HepG2 (cell line): ENCODE data around the gene AHCY. TPM values are rescaled to one million over a fixed set of nuclear protein-coding genes. Genes with fewer than 3 reads are reported as not detected.
A peak's percentile ranks its signal among the peaks of the same experiment; 100 is the strongest.

Experiments used
- GATAD1 ChIP-seq: IDR thresholded peaks from 2 replicates; pipeline ENCODE4 v1.6.1; 2016; ENCODE audit warnings: missing genetic modification reagents, missing compliant biosample characterization
- ISL2 ChIP-seq: sonication (generic); formaldehyde crosslinking; IDR thresholded peaks from 2 replicates; pipeline ENCODE4 v1.5.0; 2020; ENCODE audit warnings: missing genetic modification reagents
- JUNB ChIP-seq: sonication (generic); formaldehyde crosslinking; IDR thresholded peaks from 2 replicates; pipeline ENCODE4 v1.8.0; 2022; ENCODE audit warnings: missing genetic modification reagents, mild to moderate bottlenecking, borderline replicate concordance
- KLF13 ChIP-seq: sonication (generic); formaldehyde crosslinking; IDR thresholded peaks from 2 replicates; pipeline ENCODE4 v1.4.0; 2020; ENCODE audit warnings: mild to moderate bottlenecking, missing genetic modification reagents
- MED1 ChIP-seq: sonication (generic); formaldehyde crosslinking; IDR thresholded peaks from 2 replicates; pipeline ENCODE4 v1.4.0; 2020; ENCODE audit warnings: missing genetic modification reagents
- MED8 ChIP-seq: sonication (generic); formaldehyde crosslinking; IDR thresholded peaks from 2 replicates; pipeline ENCODE4 v1.8.1; 2023; ENCODE audit warnings: mild to moderate bottlenecking, missing genetic modification reagents; ENCODE audit not compliant: insufficient replicate concordance
- NBN ChIP-seq: fragments of 450-650 bp; conservative IDR thresholded peaks from 2 replicates; pipeline ENCODE4 v1.6.1; 2017
- NKX3-1 ChIP-seq: sonication (generic); formaldehyde crosslinking; IDR thresholded peaks from 2 replicates; pipeline ENCODE4 v1.5.0; 2020; ENCODE audit warnings: missing genetic modification reagents
- SMAD9 ChIP-seq: sonication (generic); formaldehyde crosslinking; IDR thresholded peaks from 2 replicates; pipeline ENCODE4 v1.5.1; 2020; ENCODE audit warnings: mild to moderate bottlenecking, missing genetic modification reagents
- TP53 ChIP-seq: sonication (generic); formaldehyde crosslinking; conservative IDR thresholded peaks from 2 replicates; pipeline ENCODE4 v1.4.0; 2020; ENCODE audit warnings: missing genetic modification reagents
- ZNF17 ChIP-seq: sonication (generic); formaldehyde crosslinking; IDR thresholded peaks from 2 replicates; pipeline ENCODE4 v1.5.0; 2020; ENCODE audit warnings: mild to moderate bottlenecking, missing genetic modification reagents
- ZNF382 ChIP-seq: sonication (generic); formaldehyde crosslinking; IDR thresholded peaks from 2 replicates; pipeline ENCODE4 v1.5.0; 2020; ENCODE audit warnings: missing genetic modification reagents, mild to moderate bottlenecking, borderline replicate concordance
- ZNF550 ChIP-seq: sonication (generic); formaldehyde crosslinking; IDR thresholded peaks from 2 replicates; pipeline ENCODE4 v1.4.0; 2020; ENCODE audit warnings: mild to moderate bottlenecking, missing genetic modification reagents, borderline replicate concordance
- ZNF652 ChIP-seq: IDR thresholded peaks from 2 replicates; pipeline ENCODE4 v1.6.1; 2016; ENCODE audit warnings: low read depth, borderline replicate concordance
- ZNF749 ChIP-seq: sonication (generic); formaldehyde crosslinking; IDR thresholded peaks from 2 replicates; pipeline ENCODE4 v1.8.0; 2022; ENCODE audit warnings: mild to moderate bottlenecking, missing genetic modification reagents, moderate library complexity, borderline replicate concordance
- polyA plus RNA-seq, 8 experiments: library from polyadenylated mRNA; depleted of rRNA in 3 of 8; stranded (reverse) in 7 of 8; unstranded in 1 of 8; fragments of >200 nt; fragmentation: Illumina TruSeq in 4 of 8; extraction: Trizol in 4 of 8; gene quantifications; 2 replicates each; pipeline versions ENCODE4 v1.2.1 to v1.2.3, GENCODE V29; 2011 to 2016; ENCODE audit warnings: low read depth in 4 of 8, missing spikeins in 1 of 8, mixed read lengths in 1 of 8; ENCODE audit not compliant: insufficient read depth in 1 of 8
- total RNA-seq, 5 experiments: library from RNA; depleted of rRNA; stranded (reverse); fragments of >200 nt; fragmentation: Illumina TruSeq; extraction: Trizol; gene quantifications; 2 replicates each; pipeline ENCODE4 v1.2.3, GENCODE V29; 2016; ENCODE audit warnings: low read depth in 1 of 5
- TF ChIP-seq, protein P1 (sequence below): sonication (generic); formaldehyde crosslinking; IDR thresholded peaks from 2 replicates; pipeline ENCODE4 v1.5.1; 2020; ENCODE audit warnings: mild to moderate bottlenecking, missing genetic modification reagents, borderline replicate concordance
- TF ChIP-seq, protein P2 (sequence below): sonication (generic); formaldehyde crosslinking; IDR thresholded peaks from 2 replicates; pipeline ENCODE4 v1.5.1; 2020; ENCODE audit warnings: missing genetic modification reagents, mild to moderate bottlenecking, borderline replicate concordance
- TF ChIP-seq, protein P3 (sequence below): sonication (generic); formaldehyde crosslinking; IDR thresholded peaks from 2 replicates; pipeline ENCODE4 v1.8.1; 2023; ENCODE audit warnings: mild to moderate bottlenecking, missing genetic modification reagents
- TF ChIP-seq, protein P4 (sequence below): sonication (generic); formaldehyde crosslinking; IDR thresholded peaks from 2 replicates; pipeline ENCODE4 v1.4.0; 2020; ENCODE audit warnings: missing genetic modification reagents
- TF ChIP-seq, protein P5 (sequence below): sonication (generic); formaldehyde crosslinking; IDR thresholded peaks from 2 replicates; pipeline ENCODE4 v1.4.0; 2020; ENCODE audit warnings: mild to moderate bottlenecking, low read depth, missing genetic modification reagents

Gene AHCY
- total and polyA plus RNA-seq, 2 of the 13 experiments (the other 11 are each of a cell fraction or from before 2014, with no cell fraction given), result 407 to 419 TPM

DNA sequence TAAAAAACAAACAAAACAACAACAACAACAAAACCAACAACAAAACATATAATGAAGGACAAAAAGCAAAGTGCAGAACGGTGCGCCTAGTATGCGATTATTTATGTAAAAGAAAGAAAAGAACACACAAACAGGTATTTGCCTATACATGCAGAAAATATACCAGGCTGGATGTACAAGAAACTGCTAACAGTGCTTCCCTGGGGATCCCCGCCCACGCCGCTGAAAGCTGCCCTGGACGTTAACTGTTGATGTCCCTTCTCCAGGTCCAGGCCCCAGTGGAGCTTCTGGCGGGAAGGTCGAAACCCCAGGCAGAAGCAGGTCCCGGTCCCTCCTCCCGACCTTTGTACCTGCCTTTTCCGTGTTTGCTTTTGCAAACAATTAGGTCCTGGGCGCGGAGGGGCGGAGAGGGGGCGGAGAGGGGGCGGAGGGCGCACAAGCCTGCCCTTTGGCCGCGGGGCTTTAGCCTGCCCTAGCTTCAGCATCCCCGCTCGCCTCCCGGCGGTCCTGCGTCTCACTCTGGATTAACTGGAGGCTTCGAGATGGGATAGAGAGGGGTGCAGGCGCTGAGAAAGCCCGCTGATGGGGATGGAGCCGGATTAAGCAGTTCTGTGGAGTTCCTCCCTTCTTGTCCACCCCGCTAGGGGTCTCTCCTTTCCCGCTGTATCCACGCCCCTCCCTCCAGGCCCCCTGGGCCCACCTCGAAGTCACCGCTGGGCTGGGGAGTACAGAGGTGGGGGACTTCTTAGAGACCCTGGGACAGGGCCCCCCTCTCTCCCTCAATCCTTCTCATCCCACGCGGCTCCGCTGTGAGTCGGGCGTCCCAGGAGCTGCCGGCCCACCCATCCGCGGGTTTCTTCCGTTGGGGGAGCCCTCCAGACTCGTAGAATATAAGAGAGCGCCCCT, 8.2 kb upstream of the AHCY start (continued):
- TF ChIP-seq NKX3-1, result peak; percentile 39; the same call in 1 of the 2 replicates
- no peak; the same call in 1 of the 2 replicates for TF ChIP-seq KLF13 (CRISPR knock-in tag)
- TF ChIP-seq, protein P1, sequence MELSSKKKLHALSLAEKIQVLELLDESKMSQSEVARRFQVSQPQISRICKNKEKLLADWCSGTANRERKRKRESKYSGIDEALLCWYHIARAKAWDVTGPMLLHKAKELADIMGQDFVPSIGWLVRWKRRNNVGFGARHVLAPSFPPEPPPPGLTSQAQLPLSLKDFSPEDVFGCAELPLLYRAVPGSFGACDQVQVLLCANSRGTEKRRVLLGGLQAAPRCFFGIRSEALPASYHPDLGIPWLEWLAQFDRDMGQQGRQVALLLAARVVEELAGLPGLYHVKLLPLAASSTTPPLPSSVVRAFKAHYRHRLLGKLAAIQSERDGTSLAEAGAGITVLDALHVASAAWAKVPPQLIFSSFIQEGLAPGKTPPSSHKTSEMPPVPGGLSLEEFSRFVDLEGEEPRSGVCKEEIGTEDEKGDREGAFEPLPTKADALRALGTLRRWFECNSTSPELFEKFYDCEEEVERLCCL (CRISPR knock-in tag), result peak; percentile 47; the same call in 1 of the 2 replicates
- TF ChIP-seq MED1, result peak; percentile 93
- peak; percentile 99 for TF ChIP-seq ZNF652 (CRISPR knock-in tag)
- TF ChIP-seq ZNF749 (CRISPR knock-in tag), result peak; percentile 73; the same call in 1 of the 2 replicates
- peak; percentile 60 for TF ChIP-seq MED8 (CRISPR knock-in tag)
- peak; percentile 93 for TF ChIP-seq ISL2 (CRISPR knock-in tag)
- TF ChIP-seq TP53 (CRISPR knock-in tag), result peak; percentile 46; the same call in 1 of the 2 replicates
- TF ChIP-seq, protein P2, sequence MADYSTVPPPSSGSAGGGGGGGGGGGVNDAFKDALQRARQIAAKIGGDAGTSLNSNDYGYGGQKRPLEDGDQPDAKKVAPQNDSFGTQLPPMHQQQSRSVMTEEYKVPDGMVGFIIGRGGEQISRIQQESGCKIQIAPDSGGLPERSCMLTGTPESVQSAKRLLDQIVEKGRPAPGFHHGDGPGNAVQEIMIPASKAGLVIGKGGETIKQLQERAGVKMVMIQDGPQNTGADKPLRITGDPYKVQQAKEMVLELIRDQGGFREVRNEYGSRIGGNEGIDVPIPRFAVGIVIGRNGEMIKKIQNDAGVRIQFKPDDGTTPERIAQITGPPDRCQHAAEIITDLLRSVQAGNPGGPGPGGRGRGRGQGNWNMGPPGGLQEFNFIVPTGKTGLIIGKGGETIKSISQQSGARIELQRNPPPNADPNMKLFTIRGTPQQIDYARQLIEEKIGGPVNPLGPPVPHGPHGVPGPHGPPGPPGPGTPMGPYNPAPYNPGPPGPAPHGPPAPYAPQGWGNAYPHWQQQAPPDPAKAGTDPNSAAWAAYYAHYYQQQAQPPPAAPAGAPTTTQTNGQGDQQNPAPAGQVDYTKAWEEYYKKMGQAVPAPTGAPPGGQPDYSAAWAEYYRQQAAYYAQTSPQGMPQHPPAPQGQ (CRISPR knock-in tag), result no peak
- TF ChIP-seq SMAD9, result no peak
- TF ChIP-seq, protein P3, sequence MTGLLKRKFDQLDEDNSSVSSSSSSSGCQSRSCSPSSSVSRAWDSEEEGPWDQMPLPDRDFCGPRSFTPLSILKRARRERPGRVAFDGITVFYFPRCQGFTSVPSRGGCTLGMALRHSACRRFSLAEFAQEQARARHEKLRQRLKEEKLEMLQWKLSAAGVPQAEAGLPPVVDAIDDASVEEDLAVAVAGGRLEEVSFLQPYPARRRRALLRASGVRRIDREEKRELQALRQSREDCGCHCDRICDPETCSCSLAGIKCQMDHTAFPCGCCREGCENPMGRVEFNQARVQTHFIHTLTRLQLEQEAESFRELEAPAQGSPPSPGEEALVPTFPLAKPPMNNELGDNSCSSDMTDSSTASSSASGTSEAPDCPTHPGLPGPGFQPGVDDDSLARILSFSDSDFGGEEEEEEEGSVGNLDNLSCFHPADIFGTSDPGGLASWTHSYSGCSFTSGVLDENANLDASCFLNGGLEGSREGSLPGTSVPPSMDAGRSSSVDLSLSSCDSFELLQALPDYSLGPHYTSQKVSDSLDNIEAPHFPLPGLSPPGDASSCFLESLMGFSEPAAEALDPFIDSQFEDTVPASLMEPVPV (CRISPR knock-in tag), result peak; percentile 83
- no peak for TF ChIP-seq NBN
- TF ChIP-seq ZNF17 (CRISPR knock-in tag), result no peak
- peak; percentile 77 for TF ChIP-seq GATAD1 (CRISPR knock-in tag)
- TF ChIP-seq, protein P4, sequence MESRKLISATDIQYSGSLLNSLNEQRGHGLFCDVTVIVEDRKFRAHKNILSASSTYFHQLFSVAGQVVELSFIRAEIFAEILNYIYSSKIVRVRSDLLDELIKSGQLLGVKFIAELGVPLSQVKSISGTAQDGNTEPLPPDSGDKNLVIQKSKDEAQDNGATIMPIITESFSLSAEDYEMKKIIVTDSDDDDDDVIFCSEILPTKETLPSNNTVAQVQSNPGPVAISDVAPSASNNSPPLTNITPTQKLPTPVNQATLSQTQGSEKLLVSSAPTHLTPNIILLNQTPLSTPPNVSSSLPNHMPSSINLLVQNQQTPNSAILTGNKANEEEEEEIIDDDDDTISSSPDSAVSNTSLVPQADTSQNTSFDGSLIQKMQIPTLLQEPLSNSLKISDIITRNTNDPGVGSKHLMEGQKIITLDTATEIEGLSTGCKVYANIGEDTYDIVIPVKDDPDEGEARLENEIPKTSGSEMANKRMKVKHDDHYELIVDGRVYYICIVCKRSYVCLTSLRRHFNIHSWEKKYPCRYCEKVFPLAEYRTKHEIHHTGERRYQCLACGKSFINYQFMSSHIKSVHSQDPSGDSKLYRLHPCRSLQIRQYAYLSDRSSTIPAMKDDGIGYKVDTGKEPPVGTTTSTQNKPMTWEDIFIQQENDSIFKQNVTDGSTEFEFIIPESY (CRISPR knock-in tag), result peak; percentile 78
- no peak for TF ChIP-seq JUNB (CRISPR knock-in tag)
- TF ChIP-seq, protein P5, sequence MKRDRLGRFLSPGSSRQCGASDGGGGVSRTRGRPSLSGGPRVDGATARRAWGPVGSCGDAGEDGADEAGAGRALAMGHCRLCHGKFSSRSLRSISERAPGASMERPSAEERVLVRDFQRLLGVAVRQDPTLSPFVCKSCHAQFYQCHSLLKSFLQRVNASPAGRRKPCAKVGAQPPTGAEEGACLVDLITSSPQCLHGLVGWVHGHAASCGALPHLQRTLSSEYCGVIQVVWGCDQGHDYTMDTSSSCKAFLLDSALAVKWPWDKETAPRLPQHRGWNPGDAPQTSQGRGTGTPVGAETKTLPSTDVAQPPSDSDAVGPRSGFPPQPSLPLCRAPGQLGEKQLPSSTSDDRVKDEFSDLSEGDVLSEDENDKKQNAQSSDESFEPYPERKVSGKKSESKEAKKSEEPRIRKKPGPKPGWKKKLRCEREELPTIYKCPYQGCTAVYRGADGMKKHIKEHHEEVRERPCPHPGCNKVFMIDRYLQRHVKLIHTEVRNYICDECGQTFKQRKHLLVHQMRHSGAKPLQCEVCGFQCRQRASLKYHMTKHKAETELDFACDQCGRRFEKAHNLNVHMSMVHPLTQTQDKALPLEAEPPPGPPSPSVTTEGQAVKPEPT (CRISPR knock-in tag), result no peak
- TF ChIP-seq ZNF382 (CRISPR knock-in tag), result no peak
- TF ChIP-seq ZNF550 (CRISPR knock-in tag), result no peak
